NCI-H460 (cell line): ENCODE measurements around the gene PTCH2. TPM values are rescaled to one million over a fixed set of nuclear protein-coding genes. Genes with fewer than 3 reads are reported as not detected.
A peak's percentile ranks its signal among the peaks of the same experiment; 100 is the strongest.

Experiments used
- DNase-seq: peaks from one replicate; pipeline ENCODE4 v3.0.0-alpha.2; 2016; ENCODE audit warnings: low read depth; ENCODE audit errors: extremely low read depth
- small RNA-seq, 2 experiments: library from RNA; depleted of rRNA; stranded (forward); fragments of <200 nt; gene quantifications; one replicate each; pipeline ENCODE3, GENCODE V24; 2014
- total RNA-seq: library from RNA; depleted of rRNA; stranded (reverse); fragments of >200 nt; shearing (Covaris generic); gene quantifications from 2 replicates; pipeline ENCODE4 v1.2.3, GENCODE V29; 2014; rRNA removed

PTCH2 gene
- total RNA-seq, 1 experiment from 2014 or later, result 0.02 TPM

- DNase-seq, result no peak
Measured at GRCh38 chr1:44784094-44785028, 58.7 kb downstream of the PTCH2 start.

- DNase-seq, result no peak
Measured at GRCh38 chr1:44783697-44784093, 59.4 kb downstream of the PTCH2 start.

- no peak for DNase-seq
Measured at GRCh38 chr1:44780583-44781121, 62.4 kb downstream of the PTCH2 start.

GRCh38 chr1:44778705-44779576 lies 64.1 kb downstream of the PTCH2 start:
- no peak for DNase-seq

- no peak for DNase-seq
Measured at GRCh38 chr1:44777969-44778635, 65.0 kb downstream of the PTCH2 start.

GRCh38 chr1:44777547-44777946 lies 65.5 kb downstream of the PTCH2 start:
- no peak for DNase-seq

- no peak for DNase-seq
Measured at GRCh38 chr1:44776730-44777068, 66.4 kb downstream of the PTCH2 start.

- DNase-seq, result no peak
Measured at GRCh38 chr1:44775930-44776729, 66.9 kb downstream of the PTCH2 start.

- DNase-seq, result peak; percentile 92
Measured at GRCh38 chr1:44775078-44775929, 67.7 kb downstream of the PTCH2 start, which contains the start of gene RPS8. Gene RPS8, plus strand, starts transcription at chr1:44775540. Its CDS starts 57 bp downstream, at chr1:44775597.

Small RNA genes lying within 50 kb of the gene (small RNA-seq; reads per million reads assigned to genes)
- gene AL136380.1 (0 reads per million in 2 experiments), gene SNORD38A (16.0 to 143 reads per million in 2 experiments), gene SNORD38B (0 reads per million in 2 experiments), gene SNORD46 (436 to 1,994 reads per million in 2 experiments), gene SNORD55 (0 reads per million in 2 experiments)

Other genes starting within 250 kb of the PTCH2 start
- gene TMEM53, start 168.8 kb downstream of the PTCH2 start, total RNA-seq, result 2.3 and 4.5 TPM in 2 replicates
- 0.62 TPM in 1 of 2 replicates, not detected in the other for gene ARMH1, start 168.5 kb downstream of the PTCH2 start, total RNA-seq
- not detected in 2 replicates for gene RNU5D-1, start 112.1 kb downstream of the PTCH2 start, total RNA-seq
- 43.6 and 49.8 TPM in 2 replicates for gene KIF2C, start 103.4 kb downstream of the PTCH2 start, total RNA-seq
- 2,929 and 2,948 TPM in 2 replicates for gene RPS8, start 67.7 kb downstream of the PTCH2 start, total RNA-seq
- not detected in 2 replicates for gene BEST4, start 55.1 kb downstream of the PTCH2 start, total RNA-seq
- gene PLK3, start 42.9 kb downstream of the PTCH2 start, total RNA-seq, result 14.6 and 15.8 TPM in 2 replicates
- 0.25 TPM in 1 of 2 replicates, not detected in the other for gene DYNLT4, start 35.9 kb downstream of the PTCH2 start, total RNA-seq
- gene BTBD19, start 34.7 kb downstream of the PTCH2 start, total RNA-seq, result 1.5 and 2.0 TPM in 2 replicates
- 22.8 and 23.0 TPM in 2 replicates for gene EIF2B3, start 143.3 kb upstream of the PTCH2 start, total RNA-seq
- 13.5 and 13.6 TPM in 2 replicates for gene HECTD3, start 168.1 kb upstream of the PTCH2 start, total RNA-seq
- gene UROD, start 169.0 kb upstream of the PTCH2 start, total RNA-seq, result 88.6 and 89.2 TPM in 2 replicates